ENCODE data around the gene PAMR1.

Gene PAMR1

DNA sequence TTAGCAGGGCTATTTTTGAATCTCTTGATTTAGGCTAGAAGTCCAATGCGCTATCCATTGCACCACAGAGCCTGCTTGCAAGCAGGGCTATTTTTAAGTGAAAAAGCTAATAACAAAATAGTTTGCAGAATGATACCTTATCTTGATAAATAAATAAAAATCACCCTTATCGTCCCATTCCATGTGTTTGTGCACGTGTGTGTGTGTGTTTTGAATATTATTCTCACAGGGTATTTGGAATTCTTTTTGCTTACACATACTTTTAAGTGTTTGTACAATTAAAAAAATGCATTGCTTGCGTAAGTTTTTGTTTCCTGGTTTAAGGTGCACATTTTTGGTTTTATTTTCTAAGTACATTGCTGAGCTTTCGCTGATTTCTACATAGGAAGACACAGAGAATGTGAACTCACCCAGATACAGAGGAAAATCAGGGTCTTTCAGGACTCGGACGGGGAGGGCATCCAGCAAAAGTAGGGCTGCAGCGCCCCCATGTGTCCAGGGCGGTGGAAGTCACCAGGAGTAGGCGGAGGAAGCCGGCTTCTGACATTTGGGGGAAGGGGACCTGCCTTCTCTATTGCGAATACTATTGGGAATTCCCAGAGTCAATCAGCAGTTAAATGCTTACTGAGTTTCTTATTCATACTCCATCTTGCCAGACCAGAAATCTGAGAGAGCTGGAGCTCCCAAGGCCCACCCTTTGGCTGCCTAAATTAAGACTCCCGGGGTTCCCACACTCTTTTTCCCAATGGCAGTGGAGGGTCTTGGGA, 133.3 kb downstream of the PAMR1 start:
- no peak overlapping the region for H3K4me3 ChIP-seq (ENCODE audit: low read depth, low read length)
- peak; percentile 31 for DNase-seq (ENCODE audit: low read depth, low spot score)
- CTCF ChIA-PET: interaction anchor here (0.6 to 10.9 kb wide), 63 partner anchors 11 to 1026 kb away, joined by 3 to 204 read pairs (median 4); partner anchors contain the start of genes CD44 and PDHX
- POLR2A ChIA-PET: interaction anchor here (1.0 kb wide), 1 partner anchor 467 kb away, joined by 3 read pairs; no protein-coding TSS in a partner anchor
- TF ChIP-seq CTCF (IDR thresholded peaks at IDR 0.05; ENCODE audit: insufficient read depth, low read length, missing control alignments): peak; percentile 85

- DNase-seq (ENCODE audit: low read depth, low spot score): no peak
- no peak for TF ChIP-seq CTCF (IDR thresholded peaks at IDR 0.05; ENCODE audit: insufficient read depth, low read length, missing control alignments)
- CTCF ChIA-PET: interaction anchor here (0.6 to 10.9 kb wide), 45 partner anchors 10 to 1025 kb away, joined by 3 to 204 read pairs (median 4); partner anchors contain the start of genes CD44 and PDHX
- H3K4me3 ChIP-seq (ENCODE audit: low read depth, low read length): no peak overlapping the region
- POLR2A ChIA-PET: no interaction called here
These were observed 134.4 kb downstream of the PAMR1 start for GRCh38 chr11:35390737-35391682.

DNA sequence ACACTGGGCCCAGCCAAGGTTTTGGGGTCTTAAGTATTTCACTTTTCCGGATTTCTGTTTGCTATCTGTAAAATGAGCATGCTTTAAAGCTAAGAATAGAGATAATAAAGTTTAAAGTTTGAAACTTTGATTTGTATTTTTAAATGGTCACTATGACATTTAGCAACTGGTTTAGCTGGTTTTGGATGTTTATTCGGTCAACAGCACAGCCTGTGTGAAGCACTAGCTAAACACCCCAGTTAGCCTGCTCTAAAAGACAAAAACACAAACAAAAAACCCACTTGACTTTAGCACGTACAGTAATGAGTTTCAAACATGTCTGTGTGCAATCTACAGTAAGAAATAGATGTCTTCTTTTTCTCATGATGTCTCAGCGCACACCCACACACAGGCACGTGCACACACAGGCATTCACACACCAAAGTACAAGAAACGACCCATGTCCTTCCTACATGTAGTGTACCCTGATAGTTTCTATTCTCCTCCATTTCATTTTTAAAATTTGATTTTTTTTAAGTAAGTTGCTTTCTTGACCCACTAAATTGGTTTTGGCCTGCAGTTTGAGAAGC, 135.4 kb downstream of the PAMR1 start:
- no peak for TF ChIP-seq CTCF (IDR thresholded peaks at IDR 0.05; ENCODE audit: insufficient read depth, low read length, missing control alignments)
- no peak for DNase-seq (ENCODE audit: low read depth, low spot score)
- H3K4me3 ChIP-seq (ENCODE audit: low read depth, low read length): no peak overlapping the region
- CTCF ChIA-PET: interaction anchor here (0.9 to 10.9 kb wide), 11 partner anchors 9 to 803 kb away, joined by 3 to 204 read pairs (median 4); partner anchors contain the start of gene PDHX
- POLR2A ChIA-PET: no interaction called here

GRCh38 chr11:35389112-35389511, 136.3 kb downstream of the PAMR1 start:
- H3K4me3 ChIP-seq (ENCODE audit: low read depth, low read length): no peak overlapping the region
- DNase-seq (ENCODE audit: low read depth, low spot score): no peak
- no peak for TF ChIP-seq CTCF (IDR thresholded peaks at IDR 0.05; ENCODE audit: insufficient read depth, low read length, missing control alignments)
- ChIA-PET CTCF (interaction anchor here (0.9 to 10.9 kb wide), 7 partner anchors 8 to 802 kb away, joined by 3 to 204 read pairs (median 4); no protein-coding TSS in a partner anchor), POLR2A (no interaction called here)

DNA sequence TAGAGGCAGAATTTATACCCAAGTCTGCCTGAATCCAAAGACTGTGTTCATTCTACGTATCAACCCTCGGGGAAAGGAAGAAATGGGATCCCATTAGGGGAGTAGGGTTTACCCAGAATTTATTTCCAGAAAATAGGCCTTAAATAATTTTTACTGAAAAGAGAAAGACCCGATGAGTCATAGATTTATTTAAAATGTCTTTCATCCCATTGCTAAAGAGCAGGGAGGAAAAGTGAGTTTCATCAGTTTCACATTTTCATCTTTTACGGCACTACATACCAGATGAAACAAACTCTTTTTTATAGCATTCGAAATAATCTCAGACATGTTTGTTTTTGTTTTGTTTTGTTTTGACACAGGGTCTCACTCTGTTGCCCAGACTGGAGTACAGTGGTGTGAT, 137.4 kb downstream of the PAMR1 start:
- no peak for TF ChIP-seq CTCF (IDR thresholded peaks at IDR 0.05; ENCODE audit: insufficient read depth, low read length, missing control alignments)
- no peak overlapping the region for H3K4me3 ChIP-seq (ENCODE audit: low read depth, low read length)
- ChIA-PET CTCF (interaction anchor here (0.9 to 10.9 kb wide), 4 partner anchors 390 to 801 kb away, joined by 3 to 204 read pairs (median 4); no protein-coding TSS in a partner anchor), POLR2A (no interaction called here)
- DNase-seq (ENCODE audit: low read depth, low spot score): no peak
